ENCODE measurements around the gene UIMC1.

- TF ChIP-seq CTCF (conservative IDR thresholded peaks at IDR 0.05; ENCODE audit: low read depth, low read length) (no peak), EZH2 (IDR thresholded peaks at IDR 0.05; ENCODE audit: borderline replicate concordance, low read depth, low read length, poor library complexity, severe bottlenecking) (no peak)
Measured at GRCh38 chr5:176915906-176916305, 90.7 kb downstream of the UIMC1 start.

Data from A673 (cell line).